PC-9 (cell line): ENCODE data around the gene SLC30A1. TPM values are rescaled to one million over a fixed set of nuclear protein-coding genes. Genes with fewer than 3 reads are reported as not detected.

Source experiments
- BruUV-seq: library from RNA; stranded (reverse); fragments of 400-500 nt; replicated peaks from 2 replicates; lab custom pipeline; 2021; lab: Mats Ljungman, UMichigan
- CTCF ChIA-PET: fragments of 300-600 bp; sonication (Branson Sonifier 250); formaldehyde crosslinking; loops from one replicate; lab custom pipeline; 2022; ENCODE audit warnings: antibody characterized with exemption; lab: Charles Lee
- POLR2A ChIA-PET: fragments of 300-600 bp; sonication (Branson Sonifier 250); formaldehyde crosslinking; loops from one replicate; lab custom pipeline; 2022; ENCODE audit warnings: antibody characterized with exemption; ENCODE audit not compliant: unreplicated experiment; lab: Charles Lee
- DNase-seq, 2 experiments: peaks; one replicate each; pipeline versions ENCODE4 v3.0.0 to v3.0.0-alpha.2; 2015 to 2022; ENCODE audit warnings: mixed read lengths in 1 of 2
- H2AFZ ChIP-seq: fragments of 200-600 bp; sonication (generic); 2 replicates; pipeline ENCODE4 v1.8.1; 2017; ENCODE audit warnings: antibody characterized with exemption
- H3F3A ChIP-seq: fragments of 200-600 bp; sonication (generic); 2 replicates; pipeline ENCODE4 v1.8.1; 2017; ENCODE audit warnings: antibody characterized with exemption, mild to moderate bottlenecking, low read depth; ENCODE audit not compliant: insufficient read depth
- H3K27ac ChIP-seq: fragments of 200-600 bp; sonication (generic); 2 replicates; pipeline ENCODE4 v1.6.1; 2016; ENCODE audit warnings: mixed run types
- H3K27me3 ChIP-seq: fragments of 200-600 bp; sonication (generic); 2 replicates; pipeline ENCODE4 v1.6.1; 2016; ENCODE audit warnings: low read depth, mixed run types; ENCODE audit not compliant: insufficient read depth
- H3K36me3 ChIP-seq: fragments of 200-600 bp; sonication (generic); 2 replicates; pipeline ENCODE4 v1.6.1; 2016; ENCODE audit warnings: low read depth, mixed run types
- H3K4me1 ChIP-seq: fragments of 200-600 bp; sonication (generic); replicated peaks from 2 replicates; pipeline ENCODE4 v1.6.1; 2016; ENCODE audit warnings: mixed run types; ENCODE audit not compliant: insufficient read depth
- H3K4me2 ChIP-seq: fragments of 200-600 bp; sonication (generic); 2 replicates; pipeline ENCODE4 v1.6.1; 2017; ENCODE audit warnings: mixed run types
- H3K4me3 ChIP-seq: fragments of 200-600 bp; sonication (generic); 2 replicates; pipeline ENCODE4 v1.6.1; 2016; ENCODE audit warnings: mixed run types
- H3K79me2 ChIP-seq: fragments of 200-600 bp; sonication (generic); 2 replicates; pipeline ENCODE4 v1.6.1; 2017; ENCODE audit warnings: low read depth, mixed run types
- H3K9me2 ChIP-seq: fragments of 200-600 bp; sonication (generic); 2 replicates; pipeline ENCODE4 v1.8.1; 2017; ENCODE audit warnings: mild to moderate bottlenecking; ENCODE audit not compliant: insufficient read depth
- H3K9me3 ChIP-seq: fragments of 200-600 bp; sonication (generic); 2 replicates; pipeline ENCODE4 v1.8.1; 2016; ENCODE audit warnings: low read depth; ENCODE audit not compliant: insufficient read depth
- H4K20me1 ChIP-seq: fragments of 200-600 bp; sonication (generic); 2 replicates; pipeline ENCODE4 v1.8.1; 2017; ENCODE audit not compliant: insufficient read depth
- CTCF ChIP-seq: fragments of 200-600 bp; sonication (generic); conservative IDR thresholded peaks from 2 replicates; pipeline ENCODE4 v1.6.1; 2017; ENCODE audit warnings: mixed run types, antibody characterized with exemption, mild to moderate bottlenecking, moderate library complexity
- EZH2 ChIP-seq: fragments of 200-600 bp; sonication (generic); IDR thresholded peaks from 2 replicates; pipeline ENCODE4 v1.8.0; 2017; ENCODE audit warnings: antibody characterized with exemption, low read depth
- intact Hi-C: fragments of 100-400 bp; cut with micrococcal nuclease; formaldehyde crosslinking; loops from one replicate; pipeline ENCODE4 v1.10.0; 2022; ENCODE audit not compliant: unreplicated experiment
- total RNA-seq: library from RNA; stranded (reverse); gene quantifications from 2 replicates; pipeline ENCODE4 v1.2.3, GENCODE V29; 2021

Gene SLC30A1
- total RNA-seq, 1 experiment from 2014 or later: 27.6 TPM

- CTCF ChIA-PET: no interaction called here
- TF ChIP-seq EZH2: no peak
Observed at GRCh38 chr1:211596418-211597181, 17.6 kb upstream of the SLC30A1 start.

GRCh38 chr1:211595419-211595818, 16.5 kb upstream of the SLC30A1 start:
- Histone ChIP-seq H3K36me3 (no peaks in the 10 kb centered on the region), H2AFZ (no peak overlapping the region), H3K9me3 (no peaks in the 10 kb centered on the region), H3K4me3 (no peak overlapping the region), H3K4me2 (no peak overlapping the region), H3K27me3 (no peaks in the 10 kb centered on the region), H3K79me2 (no peaks in the 10 kb centered on the region), H3K4me1 (peaks cover 23% of the 10 kb centered on the region), H3K9me2 (no peaks in the 10 kb centered on the region), H3K27ac (no peak overlapping the region), H4K20me1 (no peaks in the 10 kb centered on the region), H3F3A (peaks cover 18% of the 10 kb centered on the region; the same call in 1 of the 2 replicates)
- TF ChIP-seq EZH2 (no peak), CTCF (no peak)
- intact Hi-C loops: no loop called here
- CTCF ChIA-PET: no interaction called here
- POLR2A ChIA-PET: interaction anchor here (0.8 kb wide), 1 partner anchor 167 kb away, joined by 4 read pairs; no protein-coding TSS in a partner anchor
- DNase-seq: no peak
- no TSS peak for BruUV-seq

More at GRCh38 chr1:211596418-211597181, 17.6 kb upstream of the SLC30A1 start:
- Histone ChIP-seq H4K20me1 (no peaks in the 10 kb centered on the region), H3K4me3 (no peak overlapping the region), H3K27me3 (no peaks in the 10 kb centered on the region), H3K36me3 (no peaks in the 10 kb centered on the region), H3K79me2 (no peaks in the 10 kb centered on the region), H2AFZ (no peak overlapping the region), H3K4me1 (peaks cover 21% of the 10 kb centered on the region), H3F3A (peaks cover 23% of the 10 kb centered on the region), H3K9me2 (no peaks in the 10 kb centered on the region), H3K4me2 (no peak overlapping the region), H3K27ac (no peak overlapping the region), H3K9me3 (no peaks in the 10 kb centered on the region)
- DNase-seq: no peak
- POLR2A ChIA-PET: no interaction called here
- intact Hi-C loops: no loop called here
- no TSS peak for BruUV-seq

DNA sequence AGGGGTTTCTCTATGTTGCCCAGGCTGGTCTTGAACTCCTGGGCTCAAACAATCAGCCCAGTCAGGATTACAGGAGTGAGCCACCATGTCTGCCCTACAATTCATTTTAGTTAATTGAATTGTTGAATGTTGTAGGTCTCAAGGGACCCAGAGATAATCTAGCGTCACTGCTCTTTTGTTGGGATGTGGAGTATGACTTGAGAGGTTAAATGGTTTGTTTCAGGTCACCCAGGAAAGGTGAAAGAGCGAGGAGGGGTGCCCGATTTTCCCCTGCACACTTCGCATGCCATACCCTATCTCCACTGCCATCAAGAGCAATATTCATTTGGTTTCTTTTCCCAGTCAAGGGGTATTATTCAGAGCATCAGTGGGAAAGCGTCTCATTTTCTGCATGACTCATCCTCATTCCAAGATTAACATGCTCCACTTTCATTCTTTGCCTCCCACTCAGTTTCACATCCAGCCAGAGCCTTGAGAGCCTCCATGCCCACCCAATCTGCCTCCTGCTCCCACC, 13.1 kb upstream of the SLC30A1 start:
- ChIA-PET CTCF (no interaction called here), POLR2A (interaction anchor here (0.7 kb wide), 1 partner anchor 12 kb away, joined by 4 read pairs; no protein-coding TSS in a partner anchor)
- peak overlapping the region; percentile 57 for H3K4me2 ChIP-seq
- DNase-seq: peak; percentile 31 to 54
- peak overlapping the region; percentile 60 for H3K27ac ChIP-seq
- TF ChIP-seq CTCF (no peak), EZH2 (no peak)
- no peaks in the 10 kb centered on the region for H3K9me2 ChIP-seq
- H3K36me3 ChIP-seq: no peaks in the 10 kb centered on the region
- peaks cover 18% of the 10 kb centered on the region; the same call in 1 of the 2 replicates for H3F3A ChIP-seq
- no peak overlapping the region for H3K4me3 ChIP-seq
- no TSS peak for BruUV-seq
- H4K20me1 ChIP-seq: no peaks in the 10 kb centered on the region
- no peaks in the 10 kb centered on the region for H3K27me3 ChIP-seq
- peaks cover 34% of the 10 kb centered on the region for H3K4me1 ChIP-seq
- no peaks in the 10 kb centered on the region for H3K9me3 ChIP-seq
- no peak overlapping the region for H2AFZ ChIP-seq
- no peaks in the 10 kb centered on the region for H3K79me2 ChIP-seq
- intact Hi-C loops: loop anchor here (1.0 kb wide), 1 partner anchor 11 kb away; no protein-coding TSS in a partner anchor
